ENCODE results near the gene CCDC92B. TPM values are rescaled to one million over a fixed set of nuclear protein-coding genes. Genes with fewer than 3 reads are reported as not detected.

Gene CCDC92B
- total RNA-seq, 1 experiment from 2014 or later: 1.9 TPM

DNA sequence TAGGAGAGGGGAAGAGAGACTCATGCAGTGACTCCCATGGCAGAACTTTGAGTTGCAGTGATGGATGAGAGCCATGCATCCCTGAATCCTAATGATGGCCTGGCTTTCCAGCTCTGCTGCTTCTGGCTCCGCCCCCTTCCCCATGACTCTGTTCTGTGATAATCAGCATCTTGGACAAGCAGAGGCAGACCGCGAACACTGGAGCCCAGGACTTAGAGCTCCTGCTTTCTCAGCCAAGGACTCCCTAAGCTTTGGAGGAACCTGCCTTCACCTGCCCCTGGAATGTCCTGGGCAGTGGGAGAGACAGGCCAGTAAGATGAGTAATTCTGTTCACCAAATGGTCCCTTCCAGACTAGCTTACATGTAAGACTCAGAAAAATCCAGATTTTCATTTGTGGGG is 12.5 kb downstream of the CCDC92B start:
- no peak for DNase-seq
- Histone ChIP-seq H4K20me1 (ENCODE audit: insufficient read depth) (no peaks in the 10 kb centered on the region), H3K4me2 (no peak overlapping the region), H3K27ac (no peak overlapping the region), H3F3A (ENCODE audit: insufficient read depth, low read depth) (no peaks in the 10 kb centered on the region), H3K79me2 (ENCODE audit: low read depth) (no peaks in the 10 kb centered on the region), H3K36me3 (ENCODE audit: low read depth) (no peaks in the 10 kb centered on the region), H3K9me3 (ENCODE audit: insufficient read depth, low read depth) (no peaks in the 10 kb centered on the region), H3K4me3 (no peak overlapping the region), H3K9me2 (ENCODE audit: insufficient read depth) (no peaks in the 10 kb centered on the region), H3K4me1 (replicated peaks; ENCODE audit: insufficient read depth) (no peaks in the 10 kb centered on the region), H2AFZ (no peak overlapping the region), H3K27me3 (ENCODE audit: insufficient read depth, low read depth) (peaks cover 28% of the 10 kb centered on the region)
- POLR2A ChIA-PET (ENCODE audit: unreplicated experiment): interaction anchor here (0.6 to 0.7 kb wide), 2 partner anchors 17 to 238 kb away, joined by 3 to 5 read pairs; no protein-coding TSS in a partner anchor
- CTCF ChIA-PET: no interaction called here
- no TSS peak for BruUV-seq (replicated peaks)
- TF ChIP-seq EZH2 (IDR thresholded peaks at IDR 0.05; ENCODE audit: low read depth): no peak
- TF ChIP-seq, protein P1, sequence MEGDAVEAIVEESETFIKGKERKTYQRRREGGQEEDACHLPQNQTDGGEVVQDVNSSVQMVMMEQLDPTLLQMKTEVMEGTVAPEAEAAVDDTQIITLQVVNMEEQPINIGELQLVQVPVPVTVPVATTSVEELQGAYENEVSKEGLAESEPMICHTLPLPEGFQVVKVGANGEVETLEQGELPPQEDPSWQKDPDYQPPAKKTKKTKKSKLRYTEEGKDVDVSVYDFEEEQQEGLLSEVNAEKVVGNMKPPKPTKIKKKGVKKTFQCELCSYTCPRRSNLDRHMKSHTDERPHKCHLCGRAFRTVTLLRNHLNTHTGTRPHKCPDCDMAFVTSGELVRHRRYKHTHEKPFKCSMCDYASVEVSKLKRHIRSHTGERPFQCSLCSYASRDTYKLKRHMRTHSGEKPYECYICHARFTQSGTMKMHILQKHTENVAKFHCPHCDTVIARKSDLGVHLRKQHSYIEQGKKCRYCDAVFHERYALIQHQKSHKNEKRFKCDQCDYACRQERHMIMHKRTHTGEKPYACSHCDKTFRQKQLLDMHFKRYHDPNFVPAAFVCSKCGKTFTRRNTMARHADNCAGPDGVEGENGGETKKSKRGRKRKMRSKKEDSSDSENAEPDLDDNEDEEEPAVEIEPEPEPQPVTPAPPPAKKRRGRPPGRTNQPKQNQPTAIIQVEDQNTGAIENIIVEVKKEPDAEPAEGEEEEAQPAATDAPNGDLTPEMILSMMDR (conservative IDR thresholded peaks at IDR 0.05): no peak
- intact Hi-C loops (cut with micrococcal nuclease; ENCODE audit: unreplicated experiment): no loop called here

DNA sequence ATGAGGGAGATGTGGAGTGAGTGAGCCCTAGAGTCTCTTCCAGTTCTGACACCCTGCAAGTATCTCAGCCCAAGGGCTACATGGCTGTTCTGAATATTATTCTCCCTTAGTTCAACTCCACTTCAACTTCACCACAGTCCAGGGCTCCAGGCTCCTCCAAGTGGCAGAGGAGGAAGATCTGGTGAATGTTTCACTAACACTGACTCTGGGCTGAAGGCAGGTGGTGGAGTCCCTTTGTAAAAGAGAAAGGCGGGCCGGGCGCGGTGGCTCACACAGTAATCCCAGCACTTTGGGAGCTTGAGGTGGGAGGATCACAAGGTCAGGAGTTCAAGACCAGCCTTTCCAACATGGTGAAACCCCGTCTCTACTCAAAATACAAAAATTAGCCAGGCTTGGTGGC is 13.6 kb downstream of the CCDC92B start:
- Histone ChIP-seq H3K79me2 (ENCODE audit: low read depth) (no peaks in the 10 kb centered on the region), H3K4me2 (no peak overlapping the region), H3K4me3 (no peak overlapping the region), H4K20me1 (ENCODE audit: insufficient read depth) (no peaks in the 10 kb centered on the region), H3K9me3 (ENCODE audit: insufficient read depth, low read depth) (no peaks in the 10 kb centered on the region), H3K27ac (no peak overlapping the region), H3K9me2 (ENCODE audit: insufficient read depth) (no peaks in the 10 kb centered on the region), H3K4me1 (replicated peaks; ENCODE audit: insufficient read depth) (no peaks in the 10 kb centered on the region), H2AFZ (no peak overlapping the region), H3F3A (ENCODE audit: insufficient read depth, low read depth) (no peaks in the 10 kb centered on the region), H3K36me3 (ENCODE audit: low read depth) (no peaks in the 10 kb centered on the region), H3K27me3 (ENCODE audit: insufficient read depth, low read depth) (peaks cover 28% of the 10 kb centered on the region)
- TF ChIP-seq EZH2 (IDR thresholded peaks at IDR 0.05; ENCODE audit: low read depth): no peak
- CTCF ChIA-PET: no interaction called here
- BruUV-seq (replicated peaks): no TSS peak
- POLR2A ChIA-PET (ENCODE audit: unreplicated experiment): no interaction called here
- DNase-seq: no peak
- intact Hi-C loops (cut with micrococcal nuclease; ENCODE audit: unreplicated experiment): no loop called here

DNA sequence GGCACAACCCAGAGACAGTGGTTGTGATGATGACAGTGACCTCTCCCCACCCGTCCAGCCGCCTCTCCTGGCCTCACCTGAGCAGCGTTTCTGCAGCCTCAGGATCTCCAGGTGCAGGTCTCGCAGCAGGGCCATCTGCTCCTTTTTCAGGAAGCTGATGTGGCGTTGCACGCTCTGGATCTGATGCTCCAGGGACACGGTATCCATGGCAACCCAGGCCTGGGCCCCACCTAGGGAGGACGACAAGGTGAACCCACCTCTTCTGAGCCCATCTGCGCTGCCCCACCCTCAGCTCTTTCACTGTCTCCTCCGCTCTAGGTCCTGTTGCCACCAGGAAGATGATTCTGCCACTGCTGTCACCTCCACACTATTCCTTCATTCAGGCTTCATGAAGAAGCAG is 14.5 kb downstream of the CCDC92B start:
- CTCF ChIA-PET: no interaction called here
- Histone ChIP-seq H3K27ac (no peak overlapping the region), H3K36me3 (ENCODE audit: low read depth) (no peaks in the 10 kb centered on the region), H3K4me1 (replicated peaks; ENCODE audit: insufficient read depth) (no peaks in the 10 kb centered on the region), H3F3A (ENCODE audit: insufficient read depth, low read depth) (no peaks in the 10 kb centered on the region), H3K9me2 (ENCODE audit: insufficient read depth) (no peaks in the 10 kb centered on the region), H3K27me3 (ENCODE audit: insufficient read depth, low read depth) (peaks cover 33% of the 10 kb centered on the region), H3K4me2 (no peak overlapping the region), H2AFZ (no peak overlapping the region), H3K79me2 (ENCODE audit: low read depth) (no peaks in the 10 kb centered on the region), H4K20me1 (ENCODE audit: insufficient read depth) (no peaks in the 10 kb centered on the region), H3K9me3 (ENCODE audit: insufficient read depth, low read depth) (no peaks in the 10 kb centered on the region), H3K4me3 (no peak overlapping the region)
- intact Hi-C loops (cut with micrococcal nuclease; ENCODE audit: unreplicated experiment): no loop called here
- no TSS peak for BruUV-seq (replicated peaks)
- DNase-seq: no peak
- TF ChIP-seq EZH2 (IDR thresholded peaks at IDR 0.05; ENCODE audit: low read depth): no peak
- TF ChIP-seq, protein P1 (conservative IDR thresholded peaks at IDR 0.05): no peak
- POLR2A ChIA-PET (ENCODE audit: unreplicated experiment): no interaction called here

DNA sequence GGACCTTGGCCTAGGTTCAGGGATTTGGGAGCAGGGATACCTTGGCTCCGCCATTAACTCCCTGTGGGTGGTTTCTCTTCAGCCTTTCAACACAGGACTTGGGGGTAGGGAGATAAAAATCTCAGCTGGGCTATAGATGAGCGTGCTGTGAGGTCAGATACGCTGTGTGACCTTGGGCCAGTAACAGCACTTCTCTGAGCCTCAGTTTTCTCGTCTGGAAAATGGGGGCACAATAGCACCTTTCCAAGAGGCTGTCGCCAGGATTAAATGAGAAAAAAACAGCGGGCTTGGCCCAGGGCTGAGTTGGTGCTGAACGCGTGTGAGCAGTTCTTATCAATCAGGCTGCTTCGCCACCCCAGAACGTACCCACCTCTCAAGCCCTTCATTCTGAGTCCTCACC is 17.6 kb downstream of the CCDC92B start:
- no peaks in the 10 kb centered on the region for H4K20me1 ChIP-seq (ENCODE audit: insufficient read depth)
- BruUV-seq (replicated peaks): no TSS peak
- no peaks in the 10 kb centered on the region for H3K36me3 ChIP-seq (ENCODE audit: low read depth)
- no peaks in the 10 kb centered on the region for H3K79me2 ChIP-seq (ENCODE audit: low read depth)
- no peaks in the 10 kb centered on the region for H3K9me3 ChIP-seq (ENCODE audit: insufficient read depth, low read depth)
- DNase-seq: no peak
- intact Hi-C loops (cut with micrococcal nuclease; ENCODE audit: unreplicated experiment): no loop called here
- TF ChIP-seq, protein P1 (conservative IDR thresholded peaks at IDR 0.05): no peak
- no peak for TF ChIP-seq EZH2 (IDR thresholded peaks at IDR 0.05; ENCODE audit: low read depth)
- H3K4me1 ChIP-seq (replicated peaks; ENCODE audit: insufficient read depth): no peaks in the 10 kb centered on the region
- H3F3A ChIP-seq (ENCODE audit: insufficient read depth, low read depth): no peaks in the 10 kb centered on the region
- H3K9me2 ChIP-seq (ENCODE audit: insufficient read depth): no peaks in the 10 kb centered on the region
- H3K27me3 ChIP-seq (ENCODE audit: insufficient read depth, low read depth): peaks cover 34% of the 10 kb centered on the region
- H3K27ac ChIP-seq: no peak overlapping the region
- H2AFZ ChIP-seq: no peak overlapping the region
- ChIA-PET CTCF (no interaction called here), POLR2A (ENCODE audit: unreplicated experiment) (no interaction called here)
- H3K4me2 ChIP-seq: no peak overlapping the region
- H3K4me3 ChIP-seq: no peak overlapping the region
